Heart right ventricle (tissue), 16 donors: ENCODE measurements around the gene EN1. TPM values are rescaled to one million over a fixed set of nuclear protein-coding genes. Genes with fewer than 3 reads are reported as not detected.

ENCODE experiments used
- ATAC-seq, 8 donors: fragments of 200-7000 bp; cut with Tn5 transposase; one replicate each; pipeline ENCODE4 v1.9.1; 2020; ENCODE audit warnings: mild to moderate bottlenecking in 8 of 8, moderate library complexity in 8 of 8, moderate number of reproducible peaks in 1 of 8
- DNase-seq, 2 donors: peaks; one replicate each; pipeline ENCODE4 v3.0.0-alpha.2; 2020
- H3K27ac ChIP-seq, 10 donors: fragments of 200-600 bp; sonication (generic) in 2 of 10; one replicate each; pipeline versions ENCODE4 v1.5.0 to v1.8.0; 2020 to 2022; ENCODE audit warnings: mild to moderate bottlenecking in 3 of 10
- H3K27me3 ChIP-seq, 7 donors: fragments of 200-600 bp; one replicate each; pipeline ENCODE4 v1.8.0; 2021 to 2022; ENCODE audit warnings: mild to moderate bottlenecking in 2 of 7
- H3K36me3 ChIP-seq, 9 donors: fragments of 200-600 bp; sonication (generic) in 1 of 9; one replicate each; pipeline versions ENCODE4 v1.5.0 to v1.8.0; 2020 to 2022; ENCODE audit warnings: mild to moderate bottlenecking in 2 of 9
- H3K4me1 ChIP-seq, 9 donors: fragments of 200-600 bp; sonication (generic) in 1 of 9; one replicate each; pipeline versions ENCODE4 v1.5.0 to v1.8.0; 2020 to 2022; ENCODE audit warnings: mild to moderate bottlenecking in 4 of 9
- H3K4me3 ChIP-seq, 10 donors: fragments of 200-600 bp; sonication (generic) in 2 of 10; one replicate each; pipeline versions ENCODE4 v1.5.0 to v1.8.0; 2020 to 2022; ENCODE audit warnings: mild to moderate bottlenecking in 7 of 10, moderate library complexity in 2 of 10
- H3K9me3 ChIP-seq, 11 donors: fragments of 200-600 bp in 10 of 11; sonication (generic) in 2 of 11; one replicate each; pipeline versions ENCODE4 v1.5.0 to v1.8.0; 2013 to 2022; ENCODE audit warnings: mild to moderate bottlenecking in 2 of 11, control low read depth in 1 of 11, moderate library complexity in 1 of 11
- CTCF ChIP-seq, 9 donors: fragments of 200-600 bp; sonication (generic) in 2 of 9; IDR thresholded peaks; one replicate each; pipeline versions ENCODE4 v1.5.0 to v1.8.0; 2021 to 2022; ENCODE audit warnings: antibody characterized with exemption in 9 of 9, mild to moderate bottlenecking in 5 of 9, moderate library complexity in 1 of 9
- WGBS, 2 donors: extraction: QIAGEN DNeasy Blood & Tissue Kit; methylation state at CpG; one replicate each; pipeline ENCODE4 v1.1.7; 2013; ENCODE audit warnings: inconsistent platforms in 1 of 2; 5-methylcytosine and 5-hydroxymethylcytosine counted together
- intact Hi-C, 10 donors: fragments of 100-400 bp; cut with DNase I; formaldehyde crosslinking; loops; one replicate each; pipeline versions ENCODE4 v1.11.1 to v1.14.2; 2022
- polyA plus RNA-seq, 2 donors: library from polyadenylated mRNA; stranded (reverse); fragments of 200-250 nt; gene quantifications; one replicate each; pipeline ENCODE4 v1.2.3, GENCODE V29; 2013
- total RNA-seq, 10 donors: library from RNA; stranded (reverse); fragmentation: NEBNext Ultra II Directional in 3 of 10; extraction: Animal tissue kit (Norgen Biotek cat#: 25700) in 3 of 10; gene quantifications; one replicate each; pipeline versions ENCODE4 v1.2.1 to v1.2.4, GENCODE V29; 2021 to 2023
- donor health status: Arrhythmogenic right ventricular cardiomyopathy.
- donor health status: ischemic (EF 13 %, LVEDD 7.1; RV severe dilation, severe dysfunction).
- donor health status: healthy with polysubstance abuse.
- donor health status: DM: no; HTN: yes; CAD: no.
- donor health status: DM: no; HTN: no; CAD: no.
- donor health status: ischemic (EF 25% LVEDD 6.9; RV normal size, moderate dysfunction).
- donor health status: ischemic (EF 25% LVEDD 5.7; RV mildly dilated, moderate dysfunction).
- donor health status: healthy.
- donor health status: DM: yes; HTN: yes; CAD: no.
- donor health status: Ischemic cardiomyopathy.
- donor health status: ischemic (EF 35%, LVEDD 5.7; RV mildly dilated, moderate dysfunction).
- donor health status: nonischemic (EF 11% LVEDD 7.7; RV severe dilation, severe dysfunction).
- donor health status: DM: yes; HTN: yes; CAD: no.
- donor health status: PGD.
- donor health status: ischemic (EF 29% LVEDD 5.4; RV normal size, mild dysfunction).
- donor health status: nonischemic (EF 23%, LVEDD 6.1; RV moderate dilation, normal function).

Gene EN1
- total and polyA plus RNA-seq, 12 donors = 0.15 TPM; not detected in 11

GRCh38 chr2:118837067-118837466, 10.4 kb downstream of the EN1 start:
- no peaks in the 10 kb centered on the region for H3K9me3 ChIP-seq
- no peaks in the 10 kb centered on the region for H3K36me3 ChIP-seq
- H3K4me1 ChIP-seq = peaks cover 6 to 24% (median 19%) of the 10 kb centered on the region in 9 donors
- H3K27me3 ChIP-seq = peaks cover 44 to 100% (median 100%) of the 10 kb centered on the region in 7 donors
- TF ChIP-seq CTCF (IDR thresholded peaks at IDR 0.05) = no peak
- no peak for DNase-seq
- H3K4me3 ChIP-seq = no peak overlapping the region
- WGBS, 2 donors = 10 to 13% methylated on average over 9 of the region's 9 CpGs
- no peak overlapping the region for H3K27ac ChIP-seq
- ATAC-seq = no peak
- intact Hi-C loops = no loop called here

GRCh38 chr2:118836411-118836930, 11.0 kb downstream of the EN1 start:
- TF ChIP-seq CTCF (IDR thresholded peaks at IDR 0.05) = no peak
- Histone ChIP-seq H3K27me3 (peaks cover 39 to 100% (median 100%) of the 10 kb centered on the region in 7 donors), H3K9me3 (no peaks in the 10 kb centered on the region), H3K27ac (no peak overlapping the region), H3K36me3 (no peaks in the 10 kb centered on the region), H3K4me1 (peaks cover 6 to 19% (median 16%) of the 10 kb centered on the region in 9 donors), H3K4me3 (peak overlapping the region in 4 of 10 donors; percentile 37 to 57 (median 44))
- DNase-seq (no peak), ATAC-seq (no peak)
- intact Hi-C loops = no loop called here
- 4 to 6% methylated on average over 8 of the region's 8 CpGs for whole genome bisulfite sequencing, 2 donors

- Histone ChIP-seq H3K27ac (no peak overlapping the region), H3K4me3 (peak overlapping the region; percentile 27 to 57 (median 44)), H3K36me3 (no peaks in the 10 kb centered on the region), H3K27me3 (peaks cover 33 to 100% (median 100%) of the 10 kb centered on the region in 7 donors), H3K4me1 (peaks cover 6 to 19% (median 16%) of the 10 kb centered on the region in 9 donors), H3K9me3 (no peaks in the 10 kb centered on the region)
- 0% methylated on average over 49 to 53 of the region's 53 CpGs for WGBS, 2 donors
- ATAC-seq = no peak
- intact Hi-C loops = no loop called here
- TF ChIP-seq CTCF (IDR thresholded peaks at IDR 0.05) = no peak
- no peak for DNase-seq
These were observed 11.6 kb downstream of the EN1 start for GRCh38 chr2:118835746-118836410.

GRCh38 chr2:118834901-118835745, 12.3 kb downstream of the EN1 start:
- Histone ChIP-seq H3K27me3 (peaks cover 31 to 100% (median 100%) of the 10 kb centered on the region in 7 donors), H3K4me1 (peaks cover 6 to 19% (median 16%) of the 10 kb centered on the region in 9 donors), H3K27ac (no peak overlapping the region), H3K36me3 (no peaks in the 10 kb centered on the region), H3K9me3 (no peaks in the 10 kb centered on the region), H3K4me3 (peak overlapping the region; percentile 27 to 57 (median 44))
- 1 to 2% methylated on average over 60 to 61 of the region's 61 CpGs for WGBS, 2 donors
- ATAC-seq (peak in 1 of 8 donors; percentile 36), DNase-seq (no peak)
- no peak for TF ChIP-seq CTCF (IDR thresholded peaks at IDR 0.05)
- intact Hi-C loops = no loop called here
